H1 (cell line): ENCODE measurements around the gene SEC23IP. TPM values are rescaled to one million over a fixed set of nuclear protein-coding genes. Genes with fewer than 3 reads are reported as not detected.

Source experiments
- CHD7 ChIP-seq: fragments of 300-600 bp; sonication (generic); IDR thresholded peaks from 2 replicates; pipeline ENCODE4 v1.7.1; 2012; ENCODE audit warnings: low read length, moderate library complexity, mild to moderate bottlenecking, inconsistent platforms; ENCODE audit not compliant: insufficient replicate concordance
- EGR1 ChIP-seq: IDR thresholded peaks from 2 replicates; pipeline ENCODE4 v1.6.1; 2011; ENCODE audit warnings: low read depth, low read length, borderline replicate concordance
- EP300 ChIP-seq, 2 experiments: IDR thresholded peaks; 1 replicate in 1 of 2; 2 replicates in 1 of 2; pipeline ENCODE4 v1.6.1; 2011 to 2012; ENCODE audit warnings: low read depth in 2 of 2, low read length in 2 of 2, mild to moderate bottlenecking in 2 of 2, borderline replicate concordance in 1 of 2, inconsistent platforms in 1 of 2, moderate library complexity in 1 of 2
- KDM4A ChIP-seq: IDR thresholded peaks from one replicate; pipeline ENCODE4 v1.7.1; 2012; ENCODE audit warnings: low read depth, mild to moderate bottlenecking, moderate library complexity, low read length, inconsistent platforms; ENCODE audit not compliant: severe bottlenecking
- MAX ChIP-seq: IDR thresholded peaks from 2 replicates; pipeline ENCODE4 v1.6.1; 2012; ENCODE audit warnings: inconsistent platforms
- RBBP5 ChIP-seq: IDR thresholded peaks from 2 replicates; pipeline ENCODE4 v1.7.1; 2012; ENCODE audit warnings: low read depth, mild to moderate bottlenecking, inconsistent platforms, low read length, moderate library complexity, borderline replicate concordance
- RNF2 ChIP-seq: fragments of 200-900, 300-1000 bp; sonication (generic); IDR thresholded peaks from 2 replicates; pipeline ENCODE4 v1.7.1; 2016; ENCODE audit warnings: borderline replicate concordance, low read depth, mild to moderate bottlenecking, antibody characterized with exemption, low read length; ENCODE audit not compliant: poor library complexity, severe bottlenecking; ENCODE audit errors: missing control alignments
- TEAD4 ChIP-seq: IDR thresholded peaks from 2 replicates; pipeline ENCODE4 v1.6.1; 2012; ENCODE audit warnings: low read depth, low read length, inconsistent platforms, mixed read lengths
- polyA plus RNA-seq, 7 experiments: library from polyadenylated mRNA; depleted of rRNA in 3 of 7; stranded (reverse) in 5 of 7; unstranded in 2 of 7; fragments of >200 nt in 5 of 7; fragments of 200-250 nt in 2 of 7; gene quantifications; 1 replicate in 5 of 7; 2 replicates in 1 of 7; 4 replicates in 1 of 7; pipeline versions ENCODE4 v1.2.1 to v1.2.3, GENCODE V29; 2011 to 2013; ENCODE audit warnings: missing spikeins in 2 of 7, mixed read lengths in 2 of 7
- total RNA-seq: library from RNA; stranded (reverse); fragmentation: NEBNext Ultra II Directional; extraction: Animal tissue kit (Norgen Biotek cat#: 25700); gene quantifications from 2 replicates; pipeline ENCODE4 v1.2.1, GENCODE V29; 2021

Gene SEC23IP
- total and polyA plus RNA-seq, 2 of the 8 experiments (the other 6 are each of a cell fraction or from before 2014, with no cell fraction given), result 29.0 to 105 TPM

GRCh38 chr10:119858063-119858462 lies 34.5 kb upstream of the SEC23IP start (continued):
- TF ChIP-seq CHD7 (no peak), MAX (no peak), EGR1 (no peak), TEAD4 (no peak), RNF2 (no peak), EP300 (IDR thresholded peaks at IDR 0.05; ENCODE audit: borderline replicate concordance in 1 of 2, low read depth in 2 of 2, low read length in 2 of 2) (no peak), KDM4A (no peak), RBBP5 (no peak)
